Thymus (tissue), 11 donors: ENCODE data around the gene MOSMO. TPM values are rescaled to one million over a fixed set of nuclear protein-coding genes. Genes with fewer than 3 reads are reported as not detected.
"Not testable (repeated sequence)": the region's sequence is repeated elsewhere in the genome, so short reads cannot be mapped to it uniquely, and the experiment has no call there.

Experiments used
- DNase-seq, 9 donors: peaks; one replicate each; pipeline ENCODE4 v3.0.0-alpha.2; 2013; ENCODE audit warnings: low spot score in 9 of 9, low read depth in 6 of 9, missing footprints in 1 of 9
- H3K27ac ChIP-seq, 2 donors: one replicate each; pipeline ENCODE4 v1.5.1; 2013; ENCODE audit warnings: control low read depth in 1 of 2, low read depth in 1 of 2, low read length in 1 of 2, mild to moderate bottlenecking in 1 of 2, moderate library complexity in 1 of 2
- H3K27me3 ChIP-seq, 2 donors: one replicate each; pipeline ENCODE4 v1.5.1; 2013; ENCODE audit warnings: low read length in 1 of 2; ENCODE audit not compliant: control insufficient read depth in 2 of 2, insufficient read depth in 1 of 2
- H3K36me3 ChIP-seq, 2 donors: one replicate each; pipeline ENCODE4 v1.5.1; 2013; ENCODE audit warnings: low read length in 1 of 2, mild to moderate bottlenecking in 1 of 2, moderate library complexity in 1 of 2; ENCODE audit not compliant: control insufficient read depth in 2 of 2, insufficient read depth in 2 of 2
- H3K4me1 ChIP-seq, 2 donors: one replicate each; pipeline ENCODE4 v1.5.1; 2013; ENCODE audit warnings: low read length in 2 of 2; ENCODE audit not compliant: control insufficient read depth in 2 of 2, insufficient read depth in 2 of 2
- H3K4me3 ChIP-seq, 2 donors: one replicate each; pipeline ENCODE4 v1.5.1; 2013; ENCODE audit warnings: low read length in 2 of 2, control low read depth in 1 of 2, mild to moderate bottlenecking in 1 of 2
- H3K9me3 ChIP-seq, 2 donors: one replicate each; pipeline ENCODE4 v1.5.1; 2013; ENCODE audit warnings: low read length in 1 of 2, mild to moderate bottlenecking in 1 of 2; ENCODE audit not compliant: control insufficient read depth in 2 of 2, insufficient read depth in 1 of 2
- WGBS: extraction: QIAGEN DNeasy Blood & Tissue Kit; methylation state at CpG from one replicate; pipeline ENCODE4 v1.1.7; 2013; 5-methylcytosine and 5-hydroxymethylcytosine counted together
- polyA plus RNA-seq: library from polyadenylated mRNA; stranded (reverse); fragments of 200-250 nt; gene quantifications from one replicate; pipeline ENCODE4 v1.2.3, GENCODE V29; 2013
- total RNA-seq: library from RNA; stranded (reverse); fragments of 120-200 nt; gene quantifications from one replicate; pipeline ENCODE4 v1.2.4, GENCODE V29; 2013
- donor health status: healthy.

The MOSMO gene
- total and polyA plus RNA-seq, 2 donors, result 8.8 to 15.1 TPM

DNA sequence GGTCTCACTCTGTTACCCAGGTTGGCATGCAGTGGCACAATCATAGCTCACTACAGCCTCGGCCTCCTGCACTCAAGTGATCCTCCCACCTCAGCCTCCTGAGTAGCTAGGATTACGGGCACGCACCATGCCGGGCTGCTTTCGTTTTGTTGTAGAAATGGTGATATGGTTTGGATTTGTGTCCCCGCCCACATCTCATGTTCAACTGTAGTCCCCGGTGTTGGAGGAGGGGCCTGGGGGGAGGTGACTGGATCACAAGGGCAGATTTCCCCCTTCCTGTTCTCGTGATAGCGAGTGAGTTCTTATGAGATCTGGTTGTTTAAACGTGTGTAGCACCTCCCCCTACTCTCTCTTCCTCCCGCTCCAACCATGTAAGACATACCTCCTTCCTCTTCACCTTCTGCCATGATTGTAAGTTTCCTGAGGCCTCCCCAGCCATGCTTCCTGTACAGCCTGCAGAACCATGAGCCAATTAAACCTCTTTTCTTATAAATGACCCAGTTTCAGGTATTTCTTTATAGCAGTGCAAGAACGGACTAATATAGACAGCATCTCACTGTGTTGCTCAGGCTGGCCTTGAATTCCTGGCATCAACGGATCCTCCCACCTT lies 12.9 kb upstream of the MOSMO start:
- no peaks in the 10 kb centered on the region for H3K9me3 ChIP-seq
- no peaks in the 10 kb centered on the region for H3K27me3 ChIP-seq
- no peaks in the 10 kb centered on the region for H3K36me3 ChIP-seq
- peaks cover 0 to 5% of the 10 kb centered on the region in 2 donors for H3K4me1 ChIP-seq
- no peak overlapping the region for H3K4me3 ChIP-seq
- DNase-seq, result no peak
- no peak overlapping the region for H3K27ac ChIP-seq
- 90% methylated on average over 13 of the region's 13 CpGs for WGBS

- H3K27ac ChIP-seq, result no peak overlapping the region
- no peak overlapping the region for H3K4me3 ChIP-seq
- peaks cover 2 to 3% of the 10 kb centered on the region in 2 donors for H3K4me1 ChIP-seq
- H3K9me3 ChIP-seq, result no peaks in the 10 kb centered on the region
- 94% methylated on average over 9 of the region's 9 CpGs for WGBS
- no peaks in the 10 kb centered on the region for H3K36me3 ChIP-seq
- no peak for DNase-seq
- no peaks in the 10 kb centered on the region for H3K27me3 ChIP-seq
Observed at GRCh38 chr16:21996923-21997696, 10.8 kb upstream of the MOSMO start.

DNA sequence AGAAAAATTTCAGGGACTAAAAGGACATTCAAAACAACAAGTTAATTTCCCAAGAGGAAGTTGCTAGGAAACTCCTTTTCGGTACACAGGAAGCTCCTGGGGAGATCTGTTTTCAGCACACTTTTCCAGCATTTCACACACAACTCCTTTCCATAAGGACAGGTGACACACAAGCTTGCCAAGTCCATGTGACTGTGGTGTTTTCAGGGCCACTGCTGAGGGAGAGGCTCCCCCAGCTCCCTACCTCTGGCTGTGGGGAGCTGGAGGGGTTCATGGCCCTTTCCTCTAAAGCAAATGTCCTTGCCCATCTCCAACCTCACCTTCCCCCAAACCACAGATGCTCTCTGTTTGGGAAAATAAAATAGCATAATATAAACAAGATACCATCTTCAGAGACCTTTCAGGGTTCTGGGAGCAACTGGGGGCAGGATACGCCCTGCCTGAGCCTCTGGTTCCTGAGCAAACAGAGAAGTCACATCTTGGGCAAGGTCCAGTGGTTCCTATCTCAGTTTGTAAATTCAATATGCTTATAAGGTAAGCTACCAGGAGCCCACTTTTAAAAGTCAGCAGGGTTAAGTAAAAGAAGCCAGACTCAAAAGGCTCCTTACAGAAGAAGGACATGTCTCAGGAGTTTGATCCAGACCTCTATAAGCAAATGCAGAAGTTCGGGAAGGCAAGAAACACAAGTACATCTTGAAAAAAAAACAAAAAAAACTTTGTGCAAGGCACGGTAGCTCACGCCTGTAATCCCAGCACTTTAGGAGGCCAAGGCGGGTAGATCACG lies 10.0 kb upstream of the MOSMO start:
- DNase-seq, result no peak
- Histone ChIP-seq H3K4me1 (peaks cover 2 to 3% of the 10 kb centered on the region in 2 donors), H3K4me3 (no peak overlapping the region), H3K36me3 (no peaks in the 10 kb centered on the region), H3K9me3 (no peaks in the 10 kb centered on the region), H3K27me3 (no peaks in the 10 kb centered on the region), H3K27ac (no peak overlapping the region)
- 96% methylated on average over 7 of the region's 7 CpGs for WGBS

DNA sequence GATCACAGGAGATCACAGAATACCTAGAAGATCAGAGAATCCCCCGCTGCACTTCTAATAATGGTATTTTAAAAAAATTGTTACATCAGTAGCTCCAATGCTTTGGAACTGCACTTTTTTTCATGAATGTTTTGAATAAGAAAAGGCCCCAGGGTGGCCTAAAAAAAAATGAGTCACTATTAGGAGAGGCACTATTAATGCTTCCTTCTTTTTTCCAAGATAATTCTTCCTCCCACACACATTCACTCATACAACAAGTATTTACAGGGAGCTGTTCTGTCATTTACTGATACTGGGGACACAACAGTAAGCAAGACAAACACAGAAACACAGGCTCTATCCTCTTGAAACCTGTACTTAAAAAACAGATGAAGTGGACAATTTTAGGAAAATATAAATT lies 6.3 kb upstream of the MOSMO start:
- peaks cover 0 to 8% of the 10 kb centered on the region in 2 donors for H3K27me3 ChIP-seq
- H3K4me3 ChIP-seq, result no peak overlapping the region
- H3K4me1 ChIP-seq, result peaks cover 3 to 4% of the 10 kb centered on the region in 2 donors
- 81% methylated on average over 1 of the region's 1 CpG for WGBS
- H3K36me3 ChIP-seq, result no peaks in the 10 kb centered on the region
- no peak for DNase-seq
- no peaks in the 10 kb centered on the region for H3K9me3 ChIP-seq
- no peak overlapping the region for H3K27ac ChIP-seq

DNA sequence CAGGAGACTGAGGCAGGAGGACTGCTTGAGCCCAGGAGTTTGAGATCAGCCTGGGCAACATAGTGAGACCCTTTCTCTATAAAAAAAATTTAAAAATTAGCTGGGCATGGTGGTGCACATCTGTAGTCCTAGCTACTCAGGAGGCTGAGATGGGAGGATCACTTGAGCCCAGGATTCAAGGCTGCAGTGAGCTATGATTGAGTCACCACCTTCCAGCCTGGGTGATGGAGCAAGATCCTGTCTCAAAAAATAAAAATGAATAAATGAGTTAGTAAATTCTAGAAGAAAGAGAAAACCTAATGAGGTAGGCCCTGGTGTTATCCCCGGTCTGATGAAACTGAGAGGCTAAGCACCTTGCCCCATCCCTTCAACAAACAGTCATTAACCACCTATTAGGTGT lies 5.9 kb upstream of the MOSMO start:
- H3K27me3 ChIP-seq, H3K9me3 ChIP-seq, H3K27ac ChIP-seq, H3K4me1 ChIP-seq, H3K36me3 ChIP-seq, H3K4me3 ChIP-seq, DNase-seq: not testable (repeated sequence)
- WGBS, result 96% methylated on average over 1 of the region's 1 CpG

GRCh38 chr16:22003195-22003594 lies 4.7 kb upstream of the MOSMO start:
- no peak overlapping the region for H3K27ac ChIP-seq
- no peak overlapping the region for H3K4me3 ChIP-seq
- no peaks in the 10 kb centered on the region for H3K9me3 ChIP-seq
- H3K4me1 ChIP-seq, result peaks cover 8 to 9% of the 10 kb centered on the region in 2 donors
- no peaks in the 10 kb centered on the region for H3K36me3 ChIP-seq
- no peak for DNase-seq
- 97% methylated on average over 4 of the region's 4 CpGs for WGBS
- H3K27me3 ChIP-seq, result peaks cover 0 to 12% of the 10 kb centered on the region in 2 donors

- no peak overlapping the region for H3K27ac ChIP-seq
- H3K27me3 ChIP-seq, result peaks cover 0 to 19% of the 10 kb centered on the region in 2 donors
- no peak overlapping the region for H3K4me3 ChIP-seq
- 96% methylated on average over 3 of the region's 3 CpGs for WGBS
- H3K4me1 ChIP-seq, result peaks cover 12 to 17% of the 10 kb centered on the region in 2 donors
- no peaks in the 10 kb centered on the region for H3K36me3 ChIP-seq
- DNase-seq, result no peak
- no peaks in the 10 kb centered on the region for H3K9me3 ChIP-seq
Observed at GRCh38 chr16:22004341-22004740, 3.6 kb upstream of the MOSMO start.

DNA sequence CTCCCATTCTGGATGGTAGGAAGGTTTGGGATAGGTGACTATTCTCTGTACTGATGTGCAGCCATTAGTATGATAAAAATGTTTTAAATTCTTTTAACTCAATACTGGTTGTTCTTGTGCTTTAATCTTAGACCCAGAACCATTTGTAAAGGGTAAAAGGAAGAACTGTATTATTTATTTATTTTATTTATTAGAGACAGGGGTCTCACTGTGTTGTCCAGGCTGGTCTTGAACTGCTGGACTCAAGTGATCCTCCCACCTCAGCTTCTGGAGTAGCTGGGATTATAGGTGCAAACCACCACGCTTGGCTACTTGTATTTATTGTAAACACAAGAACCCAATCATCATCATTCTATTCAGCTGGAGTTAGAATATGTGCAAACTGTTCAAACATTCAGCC lies 2.2 kb upstream of the MOSMO start:
- H3K4me1 ChIP-seq, result peaks cover 12 to 18% of the 10 kb centered on the region in 2 donors
- H3K9me3 ChIP-seq, result no peaks in the 10 kb centered on the region
- no peaks in the 10 kb centered on the region for H3K36me3 ChIP-seq
- no peak for DNase-seq
- H3K27ac ChIP-seq, result no peak overlapping the region
- peaks cover 0 to 19% of the 10 kb centered on the region in 2 donors for H3K27me3 ChIP-seq
- WGBS, result 94% methylated on average over 1 of the region's 1 CpG
- H3K4me3 ChIP-seq, result no peak overlapping the region

DNA sequence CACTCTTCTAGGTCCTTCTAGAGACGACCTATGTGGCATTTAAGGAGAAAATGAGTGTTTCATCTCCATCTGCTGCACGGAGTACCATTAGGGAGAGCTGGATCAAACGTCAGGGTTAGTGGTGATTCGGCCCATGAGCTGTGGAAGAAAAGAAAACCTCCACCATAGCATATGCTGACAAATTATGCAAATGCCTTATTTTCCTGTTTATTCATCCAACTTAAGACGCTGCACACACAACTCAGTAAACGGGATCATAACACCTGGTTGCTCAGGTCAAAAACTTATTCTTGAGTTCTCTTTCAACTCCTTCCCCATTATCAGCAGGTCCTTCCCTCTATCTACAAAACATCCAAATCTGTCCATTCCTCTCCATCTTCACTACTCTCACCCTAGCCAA lies 1.3 kb upstream of the MOSMO start:
- Histone ChIP-seq H3K36me3 (no peaks in the 10 kb centered on the region), H3K9me3 (no peaks in the 10 kb centered on the region), H3K27me3 (peaks cover 0 to 19% of the 10 kb centered on the region in 2 donors), H3K4me1 (peaks cover 9 to 18% of the 10 kb centered on the region in 2 donors), H3K4me3 (no peak overlapping the region), H3K27ac (no peak overlapping the region)
- DNase-seq, result no peak
- 84% methylated on average over 6 of the region's 6 CpGs for WGBS
